Activated CD4-positive, CD25-positive, alpha-beta regulatory T cell treated with anti-CD3 and anti-CD28 coated beads, Interleukin-2, amount 50 U/mL, for 24 hours (primary cell): Measurements from ENCODE around the gene ECT2L.

Experiments
- ATAC-seq, 2 donors: fragments of 150-1000 bp; cut with Tn5 transposase; one replicate each; pipeline ENCODE4 v1.10.0; 2021; ENCODE audit warnings: mild to moderate bottlenecking in 1 of 2, moderate library complexity in 1 of 2

Gene ECT2L, protein sequence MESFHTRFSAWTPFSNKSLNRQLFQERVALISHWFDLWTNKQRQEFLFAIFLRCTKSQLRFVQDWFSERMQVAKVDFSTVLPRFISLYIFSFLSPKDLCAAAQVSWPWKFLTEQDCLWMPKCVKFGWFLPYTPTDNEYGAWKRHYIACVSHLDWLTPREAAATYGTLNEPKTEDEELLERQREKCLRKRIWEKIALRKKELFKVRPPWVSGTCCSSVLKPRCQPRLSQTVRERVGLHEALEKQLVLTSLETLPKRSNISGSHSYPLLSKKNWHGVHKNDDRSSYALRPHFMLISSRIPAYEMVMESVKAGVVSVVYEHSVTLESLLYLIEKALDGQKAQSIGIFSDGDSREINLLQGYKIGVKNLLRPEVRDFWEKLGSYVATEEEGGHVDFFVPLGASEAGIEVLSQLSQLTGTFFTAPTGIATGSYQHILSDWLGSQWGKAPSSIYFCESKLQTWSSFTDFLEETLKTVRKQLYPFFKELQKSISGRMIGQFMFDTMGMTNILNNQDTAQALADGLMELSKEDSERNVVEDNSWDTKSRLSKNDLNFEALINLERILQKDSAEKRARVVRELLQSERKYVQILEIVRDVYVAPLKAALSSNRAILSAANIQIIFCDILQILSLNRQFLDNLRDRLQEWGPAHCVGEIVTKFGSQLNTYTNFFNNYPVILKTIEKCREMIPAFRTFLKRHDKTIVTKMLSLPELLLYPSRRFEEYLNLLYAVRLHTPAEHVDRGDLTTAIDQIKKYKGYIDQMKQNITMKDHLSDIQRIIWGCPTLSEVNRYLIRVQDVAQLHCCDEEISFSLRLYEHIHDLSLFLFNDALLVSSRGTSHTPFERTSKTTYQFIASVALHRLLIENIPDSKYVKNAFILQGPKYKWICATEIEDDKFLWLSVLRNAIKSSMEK

GRCh38 chr6:138795809-138796603, at the start of gene ECT2L:
TSS of gene ECT2L (plus strand) at chr6:138796087. CDS start at chr6:138813275, 17,188 bp downstream.
- no peak for ATAC-seq

GRCh38 chr6:138752017-138752416, 43.9 kb upstream of the ECT2L start:
- ATAC-seq, result no peak

DNA sequence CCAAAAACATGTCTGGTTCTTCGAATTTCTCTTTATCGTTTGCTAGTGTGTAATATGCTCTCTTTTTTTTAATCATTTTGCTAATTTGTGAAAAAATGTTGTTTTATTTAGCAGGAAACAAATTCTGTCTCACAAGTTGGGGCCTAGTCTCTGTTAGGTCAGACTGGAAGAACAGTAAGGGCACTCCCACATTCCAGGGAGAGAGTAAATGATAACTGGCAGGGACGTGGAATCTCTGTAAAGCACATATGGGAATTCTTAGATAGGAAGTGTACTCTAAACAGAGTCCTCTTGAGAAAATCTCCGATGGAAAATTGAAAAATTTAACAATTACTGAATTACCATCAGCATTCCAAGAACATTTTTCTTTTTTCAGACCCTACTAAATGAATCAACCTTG, 38.8 kb upstream of the ECT2L start:
- ATAC-seq, result no peak

GRCh38 chr6:138765896-138766655, 29.8 kb upstream of the ECT2L start:
- no peak for ATAC-seq

- no peak for ATAC-seq
Measured at GRCh38 chr6:138769102-138769676, 26.7 kb upstream of the ECT2L start.

DNA sequence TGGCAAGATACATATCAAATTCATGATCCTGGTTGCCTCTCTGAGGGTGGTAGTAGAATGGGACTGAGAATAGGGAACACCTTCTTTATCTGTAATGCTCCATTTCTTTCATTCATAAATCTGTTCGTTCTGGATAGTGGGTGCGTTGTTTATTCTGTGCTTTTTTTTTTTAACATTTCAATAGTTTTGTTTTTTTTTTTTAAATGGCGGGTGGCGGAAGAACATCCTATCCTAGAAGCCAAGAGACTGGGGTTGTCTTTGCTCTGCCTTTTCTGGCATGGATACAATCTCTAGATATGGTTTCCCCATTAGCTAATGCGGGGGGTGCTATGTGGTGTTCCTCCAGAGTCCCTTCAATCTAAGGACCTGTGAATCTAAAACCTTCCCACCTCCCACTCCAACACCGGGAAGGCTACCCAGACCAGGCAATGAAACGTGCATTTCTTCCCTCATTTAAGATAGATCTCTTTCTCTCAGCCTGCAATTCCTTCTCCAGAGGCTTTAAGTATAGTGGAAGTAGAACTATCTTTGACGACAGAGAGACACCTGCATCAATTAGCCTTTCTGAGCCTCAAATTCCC, 23.2 kb upstream of the ECT2L start:
- ATAC-seq, result no peak

- ATAC-seq, result peak; percentile 87 to 90
Measured at GRCh38 chr6:138773177-138774091, 22.5 kb upstream of the ECT2L start, which contains the start of gene CCDC28A. TSS of gene CCDC28A (plus strand) at chr6:138773769. CDS start at chr6:138776121, 2,352 bp downstream.

- ATAC-seq, result no peak
Measured at GRCh38 chr6:138774370-138774769, 21.5 kb upstream of the ECT2L start.

- no peak for ATAC-seq
Measured at GRCh38 chr6:138776659-138777058, 19.2 kb upstream of the ECT2L start.

- no peak for ATAC-seq
Measured at GRCh38 chr6:138778331-138778730, 17.6 kb upstream of the ECT2L start.

DNA sequence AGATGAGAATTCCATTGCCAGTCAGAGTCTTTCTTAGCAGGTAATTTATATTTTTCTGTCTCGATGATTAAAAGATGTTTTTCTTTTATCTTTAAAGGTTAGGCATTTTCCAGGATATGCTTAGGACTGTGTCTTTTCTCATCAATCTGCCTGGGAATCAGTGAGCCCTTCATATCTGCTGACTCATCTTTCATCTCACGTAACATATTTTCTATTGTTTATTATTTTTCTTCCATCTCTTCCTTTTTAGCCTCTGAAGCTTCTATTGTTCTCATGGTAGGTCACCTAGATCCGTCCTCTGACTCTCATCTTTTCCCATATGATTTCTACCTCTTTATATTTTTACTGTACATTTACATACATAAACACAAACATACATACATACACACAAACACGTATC, 13.6 kb upstream of the ECT2L start:
- ATAC-seq, result no peak

DNA sequence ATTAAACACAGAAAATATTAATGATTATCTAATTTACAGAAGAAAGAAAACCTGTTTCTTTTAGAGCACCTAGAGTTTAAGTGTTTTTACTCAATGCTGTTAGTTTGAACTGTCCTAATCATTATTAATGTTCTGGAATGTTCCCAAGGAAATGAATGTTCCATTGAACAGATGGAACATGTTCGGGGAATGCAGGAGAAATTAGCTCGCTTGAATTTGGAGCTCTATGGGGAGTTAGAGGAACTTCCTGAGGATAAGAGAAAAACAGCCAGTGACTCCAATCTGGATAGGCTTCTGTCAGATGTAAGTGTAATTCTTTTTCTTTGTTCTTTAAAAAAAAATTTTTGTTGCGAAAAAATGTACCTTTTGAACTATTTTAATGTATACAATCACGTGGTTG, 10.8 kb upstream of the ECT2L start:
- no peak for ATAC-seq

DNA sequence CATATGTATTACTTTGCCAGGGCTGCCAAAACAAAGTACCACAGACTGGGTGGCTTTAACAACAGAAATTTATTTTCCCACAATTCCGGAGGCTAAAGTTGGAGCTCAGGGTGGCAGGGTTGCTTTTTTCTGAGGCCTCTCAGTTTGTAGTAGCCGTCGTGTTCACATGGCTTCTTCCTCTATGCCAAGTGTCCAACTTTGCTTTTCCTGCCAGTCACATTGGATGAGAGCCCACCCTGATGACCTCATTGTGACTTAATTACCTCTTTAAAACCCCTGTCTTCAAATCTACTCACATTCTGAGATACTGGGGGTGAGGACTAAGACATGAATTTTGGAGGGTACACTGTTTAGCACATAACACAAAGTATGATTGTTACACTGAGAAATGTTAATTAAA, 9.9 kb upstream of the ECT2L start:
- ATAC-seq, result no peak

GRCh38 chr6:138787138-138787537, 8.7 kb upstream of the ECT2L start:
- ATAC-seq, result no peak

DNA sequence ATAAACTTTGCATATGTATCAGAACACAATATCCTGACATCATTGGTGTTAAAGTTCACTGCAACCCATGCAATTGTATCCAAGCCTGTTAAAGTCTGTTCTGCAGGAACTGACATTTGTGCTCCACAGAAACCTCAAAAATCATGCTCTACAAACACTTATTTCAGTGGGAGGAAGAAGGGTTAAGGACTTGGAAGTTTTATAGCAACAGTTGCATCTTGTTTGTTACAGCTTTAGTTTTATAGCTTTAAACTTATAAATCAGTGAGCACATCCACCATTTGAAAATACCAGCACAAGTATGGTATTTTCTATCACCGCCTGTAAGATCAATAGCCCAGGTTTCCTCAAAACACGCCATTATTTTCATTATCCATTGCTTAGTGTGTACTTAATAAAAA, 884 bp downstream of the ECT2L start:
- ATAC-seq, result no peak

DNA sequence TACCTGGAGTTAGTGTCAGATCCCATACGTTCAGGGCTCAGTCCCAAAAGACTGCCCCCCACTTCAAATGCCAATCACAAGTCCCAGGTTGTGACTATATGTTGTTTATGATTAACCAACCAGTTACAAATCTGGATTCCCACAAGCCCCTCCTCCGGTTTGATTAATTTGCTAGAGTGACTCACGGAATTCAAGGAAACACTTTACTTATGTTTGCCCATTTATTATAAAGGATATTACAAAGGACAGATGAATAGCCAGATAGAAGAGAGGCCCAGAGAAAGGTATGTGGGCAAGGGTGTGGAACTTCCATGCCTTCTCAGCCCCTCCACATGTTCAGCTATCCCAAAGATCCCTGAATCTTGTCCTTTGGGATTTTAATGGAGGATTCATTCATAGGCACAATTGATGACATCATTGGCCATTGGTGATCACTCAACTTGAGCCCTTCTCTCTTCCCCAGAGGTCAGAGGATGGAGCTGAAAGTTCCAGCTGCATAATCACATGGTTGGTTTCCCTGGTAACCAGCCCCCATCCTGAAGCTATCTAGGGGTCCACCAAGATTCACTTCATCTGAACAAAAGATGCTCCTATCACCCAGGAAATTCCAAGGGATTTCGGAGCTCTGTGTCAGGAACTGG, 2.0 kb downstream of the ECT2L start:
- ATAC-seq, result no peak

DNA sequence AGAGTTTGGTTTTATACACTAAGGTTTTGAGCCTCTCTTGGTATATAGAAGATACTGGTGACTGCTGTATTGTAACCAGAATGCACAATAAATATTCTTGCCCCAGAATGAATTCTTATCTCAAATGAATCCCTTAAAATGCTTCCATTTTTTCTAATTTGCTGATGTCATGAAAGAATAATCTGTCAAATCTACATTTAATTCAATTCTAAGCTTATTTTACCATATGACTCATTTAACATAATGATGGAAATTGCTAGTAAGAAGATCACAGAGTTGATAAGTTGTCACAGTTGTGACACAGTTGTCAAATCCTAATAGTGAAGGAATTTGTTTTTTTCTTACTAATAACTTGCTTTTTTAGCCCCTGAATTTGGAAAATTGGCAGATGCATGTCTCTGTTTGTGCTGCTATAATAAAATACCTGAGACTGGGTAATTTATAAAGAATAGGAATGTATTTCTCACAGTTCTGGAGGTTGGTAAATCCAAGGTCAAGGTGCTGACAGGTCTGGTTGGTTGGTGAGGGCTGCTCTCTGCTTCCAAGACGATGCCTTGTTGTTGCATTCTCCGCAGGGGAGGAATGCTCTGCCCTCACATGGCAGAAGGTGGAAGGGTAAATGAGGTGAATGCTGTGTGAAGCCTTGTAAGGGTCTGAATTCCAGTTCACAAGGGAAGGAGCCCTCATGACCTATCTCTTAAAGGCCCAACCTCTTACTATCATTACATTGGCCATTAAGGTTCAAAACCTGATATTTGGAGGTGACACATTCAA, 4.7 kb downstream of the ECT2L start:
- ATAC-seq, result no peak

DNA sequence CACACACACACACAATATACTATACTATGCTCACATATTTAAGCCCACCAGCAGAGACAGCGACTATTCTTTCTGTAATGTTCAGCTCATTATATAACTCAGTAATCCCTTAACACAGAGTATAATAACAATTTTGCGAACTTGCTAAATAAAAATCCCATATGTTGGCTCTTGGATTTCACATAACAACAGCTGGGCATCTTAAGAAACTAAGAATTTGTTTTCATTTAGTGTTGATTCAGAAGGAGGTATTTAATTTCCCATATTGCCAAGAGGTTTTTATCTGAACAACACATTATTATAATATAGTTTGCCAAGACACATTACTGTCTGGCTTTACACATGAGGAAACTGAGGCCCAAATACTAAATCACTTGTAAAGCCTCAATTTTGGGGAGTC, 7.4 kb downstream of the ECT2L start:
- no peak for ATAC-seq

GRCh38 chr6:138803861-138804260, 8.0 kb downstream of the ECT2L start:
- no peak for ATAC-seq
